Brain pericyte (primary cell): ENCODE measurements around the gene SHISA2.
"Not testable (repeated sequence)": the region's sequence is repeated elsewhere in the genome, so short reads cannot be mapped to it uniquely, and the experiment has no call there.

ENCODE experiments used
- DNase-seq: peaks from one replicate; pipeline ENCODE4 v3.0.0-alpha.2; 2012; ENCODE audit warnings: low read depth, low spot score

SHISA2 gene

GRCh38 chr13:26051657-26052311 is at the start of gene SHISA2:
TSS of gene SHISA2 (minus strand) at chr13:26052016. CDS start at chr13:26050975, 1,041 bp downstream.
- DNase-seq, result no peak

- DNase-seq, result no peak
These were observed 44.2 kb upstream of the SHISA2 start for GRCh38 chr13:26095846-26096610.

- DNase-seq, result no peak
These were observed 43.5 kb upstream of the SHISA2 start for GRCh38 chr13:26095338-26095737.

- not testable (repeated sequence) for DNase-seq
These were observed 25.0 kb upstream of the SHISA2 start for GRCh38 chr13:26076821-26077220.

GRCh38 chr13:26075498-26075897 is 23.7 kb upstream of the SHISA2 start:
- DNase-seq, result no peak

GRCh38 chr13:26074706-26075105 is 22.9 kb upstream of the SHISA2 start:
- DNase-seq, result no peak

- DNase-seq, result not testable (repeated sequence)
These were observed 20.5 kb upstream of the SHISA2 start for GRCh38 chr13:26072335-26072734.

GRCh38 chr13:26071691-26072090 is 19.9 kb upstream of the SHISA2 start:
- no peak for DNase-seq

GRCh38 chr13:26069642-26070041 is 17.8 kb upstream of the SHISA2 start:
- not testable (repeated sequence) for DNase-seq

- DNase-seq, result not testable (repeated sequence)
These were observed 16.6 kb upstream of the SHISA2 start for GRCh38 chr13:26068372-26068771.

- DNase-seq, result no peak
These were observed 15.8 kb upstream of the SHISA2 start for GRCh38 chr13:26067601-26068000.

- not testable (repeated sequence) for DNase-seq
These were observed 14.7 kb upstream of the SHISA2 start for GRCh38 chr13:26066492-26066891.

- DNase-seq, result no peak
These were observed 11.1 kb upstream of the SHISA2 start for GRCh38 chr13:26062853-26063444.

- peak; percentile 40 for DNase-seq
These were observed 10.1 kb upstream of the SHISA2 start for GRCh38 chr13:26061947-26062346.

GRCh38 chr13:26061256-26061655 is 9.4 kb upstream of the SHISA2 start:
- no peak for DNase-seq

GRCh38 chr13:26060357-26060756 is 8.5 kb upstream of the SHISA2 start:
- DNase-seq, result no peak

GRCh38 chr13:26058704-26059103 is 6.9 kb upstream of the SHISA2 start:
- DNase-seq, result no peak

GRCh38 chr13:26054896-26055295 is 3.1 kb upstream of the SHISA2 start:
- no peak for DNase-seq

GRCh38 chr13:26053418-26053980 is 1.7 kb upstream of the SHISA2 start:
- no peak for DNase-seq

GRCh38 chr13:26052337-26052736 is 521 bp upstream of the SHISA2 start:
- no peak for DNase-seq

GRCh38 chr13:26051231-26051656 is 572 bp downstream of the SHISA2 start:
- no peak for DNase-seq

GRCh38 chr13:26050568-26051230 is 1.1 kb downstream of the SHISA2 start:
- DNase-seq, result no peak
